Endothelial cell of umbilical vein (primary cell): ENCODE data around the gene SLC25A3.

Source experiments
- EZH2 ChIP-seq: IDR thresholded peaks from 2 replicates; pipeline ENCODE4 v1.6.1; 2012; ENCODE audit warnings: borderline replicate concordance, low read depth, mild to moderate bottlenecking, moderate library complexity, low read length, inconsistent platforms; ENCODE audit not compliant: severe bottlenecking
- POLR2A ChIP-seq: IDR thresholded peaks from 2 replicates; pipeline ENCODE4 v1.6.1; 2012; ENCODE audit warnings: low read depth, mild to moderate bottlenecking, control low read depth, low read length
- POLR2AphosphoS5 ChIP-seq: IDR thresholded peaks from 2 replicates; pipeline ENCODE4 v1.6.1; 2012; ENCODE audit warnings: low read depth, mild to moderate bottlenecking, control low read depth, low read length, moderate library complexity; ENCODE audit not compliant: insufficient read depth
- TF ChIP-seq, protein P1 (sequence below), 2 donors: IDR thresholded peaks; 1 replicate in 1 of 2; 2 replicates in 1 of 2; pipeline ENCODE4 v1.5.1; 2011; ENCODE audit warnings: low read length in 2 of 2, mild to moderate bottlenecking in 2 of 2, moderate library complexity in 2 of 2, control low read depth in 1 of 2, inconsistent platforms in 1 of 2, low read depth in 1 of 2; ENCODE audit not compliant: insufficient read depth in 1 of 2; ENCODE audit errors: extremely low read depth in 1 of 2

GRCh38 chr12:98580695-98581094 is 12.8 kb upstream of the SLC25A3 start:
- TF ChIP-seq EZH2 (no peak), POLR2AphosphoS5 (no peak), POLR2A (no peak)
- TF ChIP-seq, protein P1, sequence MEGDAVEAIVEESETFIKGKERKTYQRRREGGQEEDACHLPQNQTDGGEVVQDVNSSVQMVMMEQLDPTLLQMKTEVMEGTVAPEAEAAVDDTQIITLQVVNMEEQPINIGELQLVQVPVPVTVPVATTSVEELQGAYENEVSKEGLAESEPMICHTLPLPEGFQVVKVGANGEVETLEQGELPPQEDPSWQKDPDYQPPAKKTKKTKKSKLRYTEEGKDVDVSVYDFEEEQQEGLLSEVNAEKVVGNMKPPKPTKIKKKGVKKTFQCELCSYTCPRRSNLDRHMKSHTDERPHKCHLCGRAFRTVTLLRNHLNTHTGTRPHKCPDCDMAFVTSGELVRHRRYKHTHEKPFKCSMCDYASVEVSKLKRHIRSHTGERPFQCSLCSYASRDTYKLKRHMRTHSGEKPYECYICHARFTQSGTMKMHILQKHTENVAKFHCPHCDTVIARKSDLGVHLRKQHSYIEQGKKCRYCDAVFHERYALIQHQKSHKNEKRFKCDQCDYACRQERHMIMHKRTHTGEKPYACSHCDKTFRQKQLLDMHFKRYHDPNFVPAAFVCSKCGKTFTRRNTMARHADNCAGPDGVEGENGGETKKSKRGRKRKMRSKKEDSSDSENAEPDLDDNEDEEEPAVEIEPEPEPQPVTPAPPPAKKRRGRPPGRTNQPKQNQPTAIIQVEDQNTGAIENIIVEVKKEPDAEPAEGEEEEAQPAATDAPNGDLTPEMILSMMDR (IDR thresholded peaks at IDR 0.05; ENCODE audit: extremely low read depth in 1 of 2, insufficient read depth in 1 of 2, low read depth in 1 of 2, low read length in 2 of 2): no peak
